PFSK-1 (cell line): ENCODE results near the gene RFX2.

Experiments
- FOXP2 ChIP-seq: optimal IDR thresholded peaks from 2 replicates; pipeline ENCODE3; 2011; ENCODE audit warnings: borderline replicate concordance, control low read depth, inconsistent platforms; ENCODE audit not compliant: insufficient read depth; ENCODE audit errors: extremely low read length, extremely low read depth
- POLR2AphosphoS5 ChIP-seq: IDR thresholded peaks from 2 replicates; pipeline ENCODE4 v1.6.1; 2012; ENCODE audit warnings: low read depth, mild to moderate bottlenecking, control low read depth, low read length, moderate library complexity
- SIN3A ChIP-seq: IDR thresholded peaks from 2 replicates; pipeline ENCODE4 v1.6.1; 2012; ENCODE audit warnings: mild to moderate bottlenecking, low read length, moderate library complexity, borderline replicate concordance; ENCODE audit not compliant: insufficient read depth
- TAF1 ChIP-seq: IDR thresholded peaks from 2 replicates; pipeline ENCODE4 v1.6.1; 2012; ENCODE audit warnings: low read length, control low read depth, borderline replicate concordance; ENCODE audit not compliant: insufficient read depth
- TF ChIP-seq, protein P1 (sequence below), 2 experiments: IDR thresholded peaks; 2 replicates each; pipeline versions ENCODE4 v1.6.1 to v1.8.0; 2011 to 2012; ENCODE audit warnings: low read depth in 2 of 2, low read length in 2 of 2, control low read depth in 1 of 2, inconsistent platforms in 1 of 2, mild to moderate bottlenecking in 1 of 2, moderate library complexity in 1 of 2; ENCODE audit not compliant: insufficient read depth in 1 of 2

The RFX2 gene

GRCh38 chr19:5992756-5993155 is 117.5 kb downstream of the RFX2 start:
- TF ChIP-seq, protein P1, sequence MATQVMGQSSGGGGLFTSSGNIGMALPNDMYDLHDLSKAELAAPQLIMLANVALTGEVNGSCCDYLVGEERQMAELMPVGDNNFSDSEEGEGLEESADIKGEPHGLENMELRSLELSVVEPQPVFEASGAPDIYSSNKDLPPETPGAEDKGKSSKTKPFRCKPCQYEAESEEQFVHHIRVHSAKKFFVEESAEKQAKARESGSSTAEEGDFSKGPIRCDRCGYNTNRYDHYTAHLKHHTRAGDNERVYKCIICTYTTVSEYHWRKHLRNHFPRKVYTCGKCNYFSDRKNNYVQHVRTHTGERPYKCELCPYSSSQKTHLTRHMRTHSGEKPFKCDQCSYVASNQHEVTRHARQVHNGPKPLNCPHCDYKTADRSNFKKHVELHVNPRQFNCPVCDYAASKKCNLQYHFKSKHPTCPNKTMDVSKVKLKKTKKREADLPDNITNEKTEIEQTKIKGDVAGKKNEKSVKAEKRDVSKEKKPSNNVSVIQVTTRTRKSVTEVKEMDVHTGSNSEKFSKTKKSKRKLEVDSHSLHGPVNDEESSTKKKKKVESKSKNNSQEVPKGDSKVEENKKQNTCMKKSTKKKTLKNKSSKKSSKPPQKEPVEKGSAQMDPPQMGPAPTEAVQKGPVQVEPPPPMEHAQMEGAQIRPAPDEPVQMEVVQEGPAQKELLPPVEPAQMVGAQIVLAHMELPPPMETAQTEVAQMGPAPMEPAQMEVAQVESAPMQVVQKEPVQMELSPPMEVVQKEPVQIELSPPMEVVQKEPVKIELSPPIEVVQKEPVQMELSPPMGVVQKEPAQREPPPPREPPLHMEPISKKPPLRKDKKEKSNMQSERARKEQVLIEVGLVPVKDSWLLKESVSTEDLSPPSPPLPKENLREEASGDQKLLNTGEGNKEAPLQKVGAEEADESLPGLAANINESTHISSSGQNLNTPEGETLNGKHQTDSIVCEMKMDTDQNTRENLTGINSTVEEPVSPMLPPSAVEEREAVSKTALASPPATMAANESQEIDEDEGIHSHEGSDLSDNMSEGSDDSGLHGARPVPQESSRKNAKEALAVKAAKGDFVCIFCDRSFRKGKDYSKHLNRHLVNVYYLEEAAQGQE (IDR thresholded peaks at IDR 0.05; ENCODE audit: insufficient read depth in 1 of 2, low read depth in 2 of 2, low read length in 2 of 2), result no peak
- TF ChIP-seq SIN3A, result no peak
- no peak for TF ChIP-seq FOXP2
- no peak for TF ChIP-seq TAF1
- no peak for TF ChIP-seq POLR2AphosphoS5

GRCh38 chr19:5991244-5991838 is 119.0 kb downstream of the RFX2 start:
- TF ChIP-seq FOXP2, result no peak
- TF ChIP-seq, protein P1 (IDR thresholded peaks at IDR 0.05; ENCODE audit: insufficient read depth in 1 of 2, low read depth in 2 of 2, low read length in 2 of 2), result no peak
- no peak for TF ChIP-seq SIN3A
- no peak for TF ChIP-seq TAF1
- TF ChIP-seq POLR2AphosphoS5, result no peak

DNA sequence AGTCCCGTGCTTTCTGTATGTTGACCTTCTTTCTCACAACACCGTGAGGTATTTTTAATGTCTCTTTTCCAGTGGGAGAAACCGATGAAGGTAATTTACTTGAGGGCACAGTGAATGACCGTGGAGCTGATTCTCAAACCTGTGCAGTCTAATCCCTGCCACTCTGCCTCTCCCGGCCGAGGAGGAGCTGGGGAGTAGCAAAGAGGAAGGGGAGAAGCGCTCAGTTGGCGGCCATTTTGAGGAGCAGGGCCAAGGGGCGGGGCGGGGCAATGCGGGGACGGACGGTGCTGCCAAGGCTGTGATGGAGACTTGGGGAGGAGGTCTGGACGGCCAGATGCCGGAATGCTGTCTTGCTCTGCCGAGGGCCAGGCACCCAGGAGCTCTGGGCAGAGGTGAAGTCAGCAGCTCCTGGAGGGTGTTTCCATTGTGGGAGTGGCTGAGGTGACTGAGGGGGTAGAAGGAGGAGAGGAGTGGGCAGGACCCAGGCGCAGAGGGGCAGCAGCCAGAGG is 120.0 kb downstream of the RFX2 start:
- no peak for TF ChIP-seq SIN3A
- TF ChIP-seq, protein P1 (IDR thresholded peaks at IDR 0.05; ENCODE audit: insufficient read depth in 1 of 2, low read depth in 2 of 2, low read length in 2 of 2), result no peak
- no peak for TF ChIP-seq TAF1
- TF ChIP-seq FOXP2, result no peak
- no peak for TF ChIP-seq POLR2AphosphoS5

DNA sequence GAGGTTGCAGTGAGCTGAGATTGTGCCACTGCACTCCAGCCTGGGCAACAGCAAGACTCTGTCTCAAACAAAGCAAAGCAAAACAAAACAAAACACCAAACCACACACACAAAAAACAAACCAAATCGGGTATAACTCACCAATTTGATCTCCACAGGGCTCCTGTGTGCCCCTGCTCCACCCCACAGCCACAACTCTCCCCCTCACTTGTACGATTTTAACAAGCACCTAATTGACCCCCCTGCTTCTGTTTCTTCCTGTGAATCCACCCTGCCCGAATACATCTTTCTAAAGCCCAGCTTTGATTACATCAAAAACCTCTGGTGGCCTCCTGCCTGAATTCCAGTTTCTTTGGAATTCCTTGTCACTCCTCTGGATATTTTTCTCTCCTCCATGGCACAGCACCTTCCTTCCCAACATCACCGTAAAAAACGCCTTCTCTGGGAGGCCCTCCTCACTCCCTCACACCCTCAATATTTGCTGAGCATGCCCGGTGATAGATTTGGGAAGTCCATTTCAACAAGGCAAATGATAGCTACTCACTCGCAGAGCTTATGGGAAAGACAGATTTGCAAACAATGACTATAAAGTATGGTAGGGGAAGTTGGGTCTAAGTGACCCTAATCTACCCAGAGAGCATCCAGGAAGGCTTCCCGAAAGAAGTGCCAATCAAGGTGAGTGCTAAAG is 120.8 kb downstream of the RFX2 start:
- TF ChIP-seq TAF1 (no peak), SIN3A (no peak), FOXP2 (no peak), POLR2AphosphoS5 (no peak)
- TF ChIP-seq, protein P1 (IDR thresholded peaks at IDR 0.05; ENCODE audit: insufficient read depth in 1 of 2, low read depth in 2 of 2, low read length in 2 of 2), result no peak
